NCI-H524 treated with DMSO at 0.1 percent for 48 hours (cell line): ENCODE measurements around the gene MYBPH.
A peak's percentile ranks its signal among the peaks of the same experiment; 100 is the strongest.

Experiments used
- DNase-seq: peaks from one replicate; lab custom pipeline; 2025; lab: John Stamatoyannopoulos, UW

MYBPH gene

DNA sequence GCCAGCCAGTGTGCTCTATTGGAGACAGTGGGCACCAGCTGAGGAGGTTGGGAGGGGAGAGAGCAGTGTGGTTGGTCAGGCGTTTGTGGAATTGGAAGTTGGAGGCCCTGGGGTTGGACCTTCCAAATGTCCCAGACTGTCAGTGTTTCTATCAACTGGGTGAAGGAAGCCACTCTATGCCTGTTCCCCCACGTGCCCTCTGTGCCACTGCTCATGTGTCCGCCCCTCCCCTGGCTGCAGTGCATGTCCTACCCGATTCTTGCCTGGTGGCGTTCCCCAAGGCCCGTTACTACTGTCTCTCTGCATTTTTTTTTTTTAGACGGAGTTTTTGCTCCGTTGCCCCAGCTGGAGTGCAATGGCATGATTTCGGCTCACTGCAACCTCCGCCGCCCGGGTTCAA is 27.0 kb downstream of the MYBPH start:
- no peak for DNase-seq

DNA sequence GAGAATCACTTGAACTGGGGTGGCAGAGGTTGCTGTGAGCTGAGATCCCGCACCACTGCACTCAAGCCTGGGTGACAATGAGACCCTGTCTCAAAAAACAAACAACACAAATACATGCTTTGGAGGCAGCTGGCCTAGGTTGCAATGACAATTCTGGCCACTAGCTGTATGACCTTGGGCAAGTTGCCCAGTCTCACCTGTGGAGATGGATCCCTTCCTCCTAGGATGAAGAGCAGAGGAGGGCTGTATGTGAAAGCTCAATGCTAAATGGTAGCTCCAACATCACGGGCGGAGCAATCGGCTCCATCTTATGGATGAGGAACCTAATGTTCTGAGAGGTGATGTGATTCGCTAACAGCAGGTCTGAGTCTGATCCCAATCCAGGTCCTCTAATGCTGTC is 27.5 kb downstream of the MYBPH start:
- DNase-seq = no peak

DNA sequence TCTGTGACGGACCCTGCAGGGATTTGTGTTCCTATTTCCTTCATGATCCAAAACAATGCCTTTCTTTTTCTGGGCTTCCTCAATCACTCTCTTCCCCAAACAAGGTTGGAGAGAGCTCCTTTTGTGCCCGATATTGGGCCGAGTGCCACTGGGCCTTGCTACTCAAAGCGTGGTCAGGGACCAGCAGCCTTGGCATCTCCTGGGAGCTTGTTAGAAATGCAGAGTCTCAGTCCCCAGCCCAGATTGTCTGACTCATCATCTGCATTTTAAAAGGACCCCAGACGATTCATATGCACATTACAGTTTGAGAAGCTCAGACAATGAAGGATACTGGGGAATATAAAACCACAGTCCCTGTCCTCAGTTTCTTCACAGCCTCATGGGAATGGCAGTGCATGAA is 28.2 kb downstream of the MYBPH start:
- DNase-seq = no peak

DNA sequence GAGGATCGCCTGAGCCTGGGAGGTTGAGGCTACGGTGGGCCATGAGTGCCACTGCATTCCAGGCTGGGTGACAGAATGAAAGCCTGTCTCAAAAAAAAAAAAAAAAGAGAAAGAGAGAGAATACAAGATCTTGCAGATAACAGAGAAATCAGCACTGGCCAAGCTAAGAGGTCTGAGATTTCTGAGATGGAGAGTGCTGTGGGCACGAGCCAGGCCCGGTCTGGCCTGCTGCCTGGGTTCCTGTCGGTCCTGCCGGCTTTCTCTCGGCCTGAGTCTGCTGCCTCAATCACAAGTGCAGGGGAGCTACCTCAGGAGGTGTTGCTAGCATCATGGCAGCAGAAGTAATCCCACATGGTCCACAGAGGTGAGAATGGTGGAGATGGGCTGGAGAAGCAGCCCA is 29.1 kb downstream of the MYBPH start:
- DNase-seq = no peak

DNA sequence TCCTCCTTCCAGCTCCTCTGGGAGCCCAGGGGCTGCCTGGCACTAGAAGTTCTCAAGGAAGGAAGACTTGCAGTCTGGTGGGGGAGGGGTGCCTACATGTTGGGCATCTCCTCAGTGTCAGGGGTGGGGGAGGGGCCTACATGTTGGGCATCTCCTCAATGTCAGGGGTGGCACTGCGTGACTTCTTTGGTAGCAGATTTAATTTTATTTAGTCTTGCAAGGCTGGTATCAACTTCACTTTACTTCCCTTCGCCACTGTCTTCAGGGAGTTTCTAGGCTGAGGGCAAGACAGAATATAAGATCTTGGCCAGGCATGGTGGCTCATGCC is 29.6 kb downstream of the MYBPH start:
- DNase-seq = no peak

DNA sequence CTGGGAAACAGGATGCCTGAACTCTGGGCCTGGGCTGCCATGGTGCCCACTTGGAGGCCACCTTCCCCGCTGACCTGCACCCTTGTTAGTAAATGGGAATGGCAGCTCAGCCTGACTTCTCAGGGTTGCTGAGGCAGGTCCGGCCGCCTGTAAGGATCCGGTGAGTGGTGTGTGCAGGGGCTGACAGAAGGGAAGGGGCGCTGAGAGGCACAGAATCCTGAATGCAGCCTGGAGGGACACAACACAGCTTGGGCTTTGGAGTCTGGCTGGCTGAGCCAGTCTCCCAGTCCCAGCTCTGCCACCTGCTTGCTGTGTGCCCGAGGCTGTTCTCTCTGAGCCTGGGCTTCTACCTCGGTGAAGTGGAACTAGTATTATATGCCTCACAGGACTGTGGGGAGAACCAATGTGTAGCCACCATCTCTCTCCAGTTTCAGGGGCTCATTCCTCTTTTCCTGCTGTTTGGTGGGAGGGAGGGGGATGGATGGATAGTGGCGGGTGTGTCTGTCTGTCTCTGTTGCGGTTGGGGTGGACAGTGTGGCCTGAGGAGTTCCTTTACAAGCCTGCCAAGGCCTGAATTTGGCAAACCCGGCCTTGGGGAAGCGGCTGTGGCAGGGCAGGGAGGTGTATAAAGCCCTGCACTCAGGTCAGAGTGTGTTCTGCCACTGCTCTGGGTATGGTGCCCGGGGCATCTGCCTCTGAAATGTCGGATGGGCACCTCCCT is 30.1 kb downstream of the MYBPH start:
- no peak for DNase-seq

DNA sequence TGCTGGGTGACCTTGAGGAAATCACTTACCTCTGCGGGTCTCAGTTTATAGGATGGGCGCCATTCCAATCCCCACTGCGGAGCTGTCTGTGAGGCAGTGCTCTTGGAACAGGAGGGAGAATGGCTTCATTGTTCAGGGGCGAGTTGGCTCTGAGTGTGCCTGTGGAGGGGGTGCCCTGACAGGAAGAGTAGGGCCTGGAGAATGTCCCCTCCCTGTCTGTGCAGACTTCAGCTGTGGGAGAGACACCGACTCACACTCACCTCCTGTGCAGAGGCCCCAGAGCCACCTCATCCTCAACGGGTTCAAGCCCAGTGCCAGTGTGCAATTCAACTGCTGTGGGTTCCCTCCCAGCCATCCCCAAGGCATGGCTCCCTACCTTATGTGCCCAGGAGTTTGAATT is 31.0 kb downstream of the MYBPH start:
- DNase-seq = no peak

DNA sequence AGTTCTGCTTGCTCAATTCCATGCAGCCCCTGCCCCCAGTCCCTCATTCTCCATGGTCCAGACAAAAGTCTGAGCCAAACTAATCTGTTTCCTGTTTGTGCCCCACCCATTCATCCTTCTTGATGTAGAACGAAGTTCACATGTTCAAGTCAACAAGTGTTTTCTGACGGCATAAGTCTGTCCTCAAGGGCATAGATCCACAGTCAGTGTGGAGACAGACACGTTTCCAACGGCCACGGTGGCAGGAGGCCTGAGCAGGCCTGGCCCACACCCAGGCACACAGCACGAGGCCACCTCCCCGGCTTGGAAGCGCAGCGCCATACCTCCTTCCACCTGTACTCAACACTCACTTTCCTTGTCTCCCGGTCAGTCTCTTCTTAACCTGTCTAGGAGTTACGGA is 32.0 kb downstream of the MYBPH start:
- DNase-seq = no peak

DNA sequence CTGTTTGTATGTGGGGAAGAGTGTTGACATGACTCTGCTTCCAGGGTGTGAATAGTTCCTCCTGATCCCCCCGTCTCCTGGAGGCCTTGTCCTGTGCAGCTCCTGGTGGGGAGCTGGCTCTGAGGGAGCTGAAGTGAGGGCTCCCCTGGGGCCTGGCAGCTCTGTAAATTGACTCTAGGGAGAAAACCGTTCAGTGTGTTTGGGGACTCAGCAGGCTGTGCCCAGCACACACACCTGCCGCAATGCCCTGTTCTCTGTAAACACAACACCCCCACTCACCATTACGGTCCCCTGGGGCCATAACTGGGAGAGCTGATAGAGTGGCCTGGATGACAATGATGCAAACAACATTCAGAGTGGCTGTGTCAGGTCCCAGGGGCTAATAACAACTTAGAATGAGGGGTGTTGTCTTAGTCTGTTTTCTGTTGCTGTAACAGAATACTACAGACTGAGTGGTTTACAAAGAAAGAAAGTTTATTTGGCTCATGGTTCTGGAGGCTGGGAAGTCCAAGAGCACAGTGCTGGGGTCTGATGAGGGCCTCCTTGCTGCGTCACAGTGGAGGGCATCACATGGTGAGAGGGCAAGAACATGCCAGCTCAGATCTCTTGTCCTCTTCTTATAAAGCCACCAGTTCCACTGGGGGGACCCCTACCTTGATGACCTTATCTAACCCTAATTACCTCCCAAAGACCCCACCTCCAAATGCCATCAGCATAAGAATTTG is 32.8 kb downstream of the MYBPH start:
- DNase-seq = no peak

DNA sequence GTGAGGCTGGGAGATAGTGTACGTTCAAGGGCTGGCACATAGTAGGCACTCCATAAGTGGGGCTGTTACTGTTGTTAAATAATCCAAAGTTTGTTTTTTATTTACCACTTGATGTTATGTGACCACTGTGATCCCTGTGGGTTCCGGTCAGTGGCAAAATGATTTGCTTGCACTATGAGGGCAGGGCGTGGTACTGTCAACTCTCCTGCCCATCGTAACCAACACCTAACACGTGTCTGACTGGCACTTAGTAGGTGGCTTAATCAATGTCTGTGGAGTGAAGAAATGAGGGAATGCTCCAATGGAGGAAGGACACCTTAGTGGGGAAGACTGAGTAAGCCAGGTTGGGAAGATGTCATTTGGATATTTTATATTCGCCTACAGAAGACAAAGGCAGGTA is 33.5 kb downstream of the MYBPH start:
- no peak for DNase-seq

DNA sequence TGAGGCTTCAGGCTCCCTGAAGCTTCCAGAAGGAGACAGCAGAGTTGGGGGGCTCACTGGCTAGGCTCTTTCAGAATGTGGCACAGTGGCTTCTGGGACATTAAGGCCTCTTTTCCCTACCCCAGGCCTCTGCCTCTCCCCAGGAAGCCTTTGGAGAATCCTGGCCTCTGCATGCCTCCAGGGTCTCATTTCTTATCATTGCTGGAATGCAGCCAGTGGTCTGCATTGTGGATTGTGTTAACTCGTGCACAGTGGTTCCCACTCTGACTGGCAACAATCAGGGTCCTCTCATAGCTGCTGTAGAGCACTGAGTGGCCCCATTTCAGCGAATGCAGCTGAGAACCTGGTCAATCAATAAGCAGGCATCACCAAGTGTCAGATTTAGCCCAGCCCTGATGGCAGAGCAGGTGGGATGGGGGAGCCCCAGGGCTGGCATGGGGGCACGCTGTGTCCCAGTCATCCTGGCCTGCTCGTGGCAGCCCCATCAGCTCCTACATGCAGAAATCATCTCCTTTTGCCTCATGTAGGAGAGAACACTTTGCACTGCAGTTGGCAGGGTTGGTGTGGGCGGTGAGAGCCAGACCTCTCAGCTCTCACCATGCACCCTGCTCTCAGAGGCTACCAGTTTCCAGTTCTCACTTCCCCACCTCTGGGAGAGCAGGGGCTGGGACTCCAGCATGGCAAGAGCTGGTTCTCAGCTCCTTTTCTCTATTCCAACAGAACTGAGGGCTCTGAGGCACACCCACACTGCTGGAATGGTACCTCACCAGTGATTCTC is 34.7 kb downstream of the MYBPH start:
- DNase-seq = no peak

DNA sequence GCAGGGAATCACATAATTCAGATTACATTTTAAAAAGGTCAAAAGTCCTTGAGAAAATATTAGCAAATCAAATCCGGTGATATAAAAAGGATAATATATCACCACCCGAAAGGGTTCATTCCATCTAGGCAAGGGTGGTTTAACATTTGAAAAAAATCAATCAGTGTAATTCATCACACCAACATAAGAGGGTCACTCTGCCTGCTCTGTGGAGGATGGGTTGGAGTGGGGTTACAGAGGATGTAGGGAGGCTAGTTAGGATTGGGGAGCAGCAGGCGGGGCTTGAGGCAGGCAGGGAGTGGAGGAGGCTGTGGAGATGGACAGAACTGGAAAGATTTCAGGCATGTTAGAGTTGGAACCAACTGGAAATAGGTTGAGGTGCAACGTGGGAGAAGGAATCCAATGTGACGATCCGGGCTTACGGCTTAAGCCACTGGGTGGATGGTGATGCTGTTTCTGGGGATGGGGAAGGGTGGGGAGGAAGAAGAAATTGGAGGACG is 35.6 kb downstream of the MYBPH start:
- no peak for DNase-seq

DNA sequence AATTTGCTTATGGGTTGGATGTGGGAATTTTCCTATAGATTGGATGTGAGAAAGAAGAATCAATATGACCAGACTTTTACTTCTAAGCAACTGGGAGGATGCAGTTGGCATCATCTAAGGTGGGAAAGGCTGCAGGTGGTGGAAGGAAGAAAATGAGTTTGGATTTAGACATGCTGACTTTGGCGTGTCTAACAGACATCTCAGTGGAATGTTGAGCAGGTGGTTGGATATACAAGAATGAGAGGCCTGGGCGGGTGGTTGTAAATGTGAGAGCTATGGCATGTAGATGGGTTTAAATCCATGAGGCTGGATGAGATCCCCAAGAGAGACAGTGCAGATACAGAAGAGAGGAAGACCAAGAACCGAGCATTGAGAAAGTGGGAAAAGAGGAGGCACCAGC is 37.6 kb downstream of the MYBPH start:
- no peak for DNase-seq

DNA sequence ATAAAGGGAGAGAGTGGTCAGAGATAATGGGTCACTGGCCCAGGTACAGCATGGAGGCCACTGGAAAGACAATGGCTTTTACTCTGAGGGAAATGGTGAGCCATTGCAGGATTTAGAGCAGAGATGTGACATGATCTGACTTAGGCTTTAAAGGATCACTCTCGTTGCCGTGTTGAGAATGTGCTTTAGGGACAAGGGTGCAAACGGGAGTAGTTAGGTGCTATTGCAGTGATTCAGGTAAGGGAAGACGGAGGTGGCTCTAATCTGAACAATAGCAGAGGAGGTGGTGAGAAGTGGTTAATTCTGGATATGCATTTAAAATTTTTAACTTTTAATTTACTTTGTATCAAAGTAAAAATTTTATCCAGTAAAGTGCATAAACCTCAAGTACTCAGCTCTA is 38.3 kb downstream of the MYBPH start:
- no peak for DNase-seq

DNA sequence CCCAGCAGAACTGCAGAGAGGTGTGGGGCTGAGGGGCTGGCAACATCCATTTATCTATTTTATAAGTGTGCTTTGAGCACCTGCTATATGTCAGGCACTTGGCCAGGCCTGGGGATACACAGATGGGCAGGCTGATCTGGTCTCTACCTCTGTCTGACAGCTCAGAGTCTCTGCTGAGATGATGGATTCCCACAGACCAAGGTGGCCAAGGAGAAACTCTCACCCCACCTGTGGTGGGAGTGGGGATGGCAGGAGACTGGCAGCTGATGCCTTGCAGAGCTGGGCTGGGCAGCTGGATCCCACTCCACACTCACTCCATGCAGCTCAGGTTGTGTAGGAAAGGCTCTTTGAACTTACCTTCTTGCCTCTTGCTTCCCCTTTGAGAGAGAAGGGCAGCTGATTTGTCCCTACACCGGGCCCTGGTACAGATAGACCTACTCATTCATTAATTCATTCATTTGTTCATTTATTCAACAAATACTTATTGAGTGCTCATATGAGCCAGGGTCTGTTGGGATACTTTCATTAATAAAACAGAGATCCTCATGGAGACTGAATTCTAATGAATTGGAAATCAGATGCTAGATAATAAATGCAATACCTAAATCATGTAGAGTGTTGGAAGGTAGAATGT is 39.1 kb downstream of the MYBPH start:
- peak; percentile 52 for DNase-seq

DNA sequence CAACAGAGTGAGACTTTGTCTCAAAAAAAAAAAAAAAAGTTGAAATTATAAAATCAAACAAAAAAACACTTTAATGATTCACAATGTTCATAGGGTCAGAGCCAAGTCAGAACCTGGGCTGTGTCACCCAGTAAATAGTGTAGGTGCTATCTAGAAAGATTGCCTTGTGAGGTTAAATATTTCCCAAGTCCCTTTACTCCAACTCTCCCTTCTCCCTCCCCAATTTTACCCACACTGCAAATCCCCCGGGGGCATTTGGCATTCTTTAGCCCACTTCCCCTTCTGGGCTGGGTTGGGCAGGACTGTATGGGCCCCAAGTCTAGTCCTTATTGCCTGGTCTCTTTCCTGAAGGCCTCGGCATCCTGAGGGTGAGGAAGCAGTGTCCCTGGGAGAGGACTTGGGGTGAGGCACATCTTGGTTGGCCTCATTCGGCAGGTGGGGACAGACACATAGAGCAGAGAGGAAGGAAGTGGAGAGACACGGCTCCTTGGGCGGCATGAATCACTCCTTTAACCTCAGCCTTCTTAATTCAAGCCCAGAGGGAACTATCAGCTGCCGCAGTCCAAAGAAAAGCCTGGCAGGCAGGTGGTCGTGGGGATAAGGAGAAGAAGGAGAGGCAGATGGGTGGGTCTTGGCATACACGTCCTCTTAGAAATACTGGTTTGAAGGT is 39.9 kb downstream of the MYBPH start:
- DNase-seq = no peak

DNA sequence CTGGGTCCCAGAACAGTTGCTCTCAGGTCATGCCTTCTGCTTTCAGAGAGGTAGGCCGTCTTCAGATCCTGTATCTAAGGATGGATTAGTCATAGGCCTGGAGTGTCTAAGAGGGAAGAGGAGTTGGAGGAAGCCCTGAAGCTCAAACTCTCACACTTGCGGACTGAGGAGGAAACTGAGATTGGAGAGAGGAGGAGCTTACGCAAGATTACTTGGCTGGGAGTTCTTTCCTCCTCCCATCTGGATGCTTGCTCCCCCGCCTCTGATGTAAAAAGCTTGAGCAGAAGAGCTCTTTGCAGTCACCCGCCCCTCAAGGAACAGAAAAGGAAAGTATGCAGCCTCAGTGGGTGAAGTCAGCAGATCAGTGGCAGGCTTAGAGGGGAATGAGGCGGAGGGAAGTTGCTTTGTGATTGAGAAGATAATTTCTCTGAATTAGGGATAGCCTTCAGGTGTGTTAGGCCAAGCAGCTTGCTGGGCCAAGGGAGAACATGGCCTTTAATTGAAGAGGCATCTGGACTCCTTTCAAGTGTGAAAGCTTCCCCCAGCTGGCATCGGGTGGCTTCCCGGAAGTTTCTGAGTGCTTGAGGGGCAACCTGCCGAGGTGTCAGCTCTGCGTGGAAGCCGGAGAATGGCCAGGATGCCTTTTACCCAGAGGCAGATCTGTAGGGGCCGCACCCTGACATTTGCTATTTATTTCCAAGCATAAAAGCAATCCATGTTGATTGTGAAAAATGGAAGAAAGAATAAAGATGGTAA is 41.5 kb downstream of the MYBPH start:
- DNase-seq = peak; percentile 65

DNA sequence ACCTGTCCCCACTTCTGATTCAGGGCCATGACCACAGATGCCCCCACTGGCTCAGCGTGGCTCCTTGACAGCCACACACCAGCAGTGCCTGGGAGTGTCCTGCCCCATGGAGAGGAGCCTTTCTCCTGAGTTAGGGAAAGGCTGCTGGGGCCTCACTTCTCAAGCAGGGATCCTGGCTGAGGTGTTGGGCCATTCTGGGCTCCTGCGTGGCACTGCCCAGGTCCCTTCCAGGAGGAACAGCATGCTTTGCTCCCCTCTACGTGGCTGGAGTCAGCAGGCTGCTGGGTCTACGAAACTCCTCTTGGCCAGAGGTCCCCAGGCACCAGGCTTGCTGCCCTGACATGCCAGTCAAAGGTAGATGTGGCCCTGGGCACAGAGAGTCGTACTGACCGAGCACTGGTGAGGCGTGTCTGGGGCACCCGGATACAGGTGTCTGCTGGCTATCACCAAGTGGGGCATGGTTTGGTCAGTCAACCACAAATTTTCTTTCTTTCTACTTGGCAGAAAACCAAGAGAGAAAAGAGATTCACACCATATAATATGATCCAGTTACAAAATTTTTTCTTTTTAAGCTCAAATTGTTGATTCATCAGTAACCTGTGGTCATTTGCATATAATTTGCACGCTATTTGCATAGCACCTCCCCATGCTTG is 44.0 kb downstream of the MYBPH start:
- no peak for DNase-seq

DNA sequence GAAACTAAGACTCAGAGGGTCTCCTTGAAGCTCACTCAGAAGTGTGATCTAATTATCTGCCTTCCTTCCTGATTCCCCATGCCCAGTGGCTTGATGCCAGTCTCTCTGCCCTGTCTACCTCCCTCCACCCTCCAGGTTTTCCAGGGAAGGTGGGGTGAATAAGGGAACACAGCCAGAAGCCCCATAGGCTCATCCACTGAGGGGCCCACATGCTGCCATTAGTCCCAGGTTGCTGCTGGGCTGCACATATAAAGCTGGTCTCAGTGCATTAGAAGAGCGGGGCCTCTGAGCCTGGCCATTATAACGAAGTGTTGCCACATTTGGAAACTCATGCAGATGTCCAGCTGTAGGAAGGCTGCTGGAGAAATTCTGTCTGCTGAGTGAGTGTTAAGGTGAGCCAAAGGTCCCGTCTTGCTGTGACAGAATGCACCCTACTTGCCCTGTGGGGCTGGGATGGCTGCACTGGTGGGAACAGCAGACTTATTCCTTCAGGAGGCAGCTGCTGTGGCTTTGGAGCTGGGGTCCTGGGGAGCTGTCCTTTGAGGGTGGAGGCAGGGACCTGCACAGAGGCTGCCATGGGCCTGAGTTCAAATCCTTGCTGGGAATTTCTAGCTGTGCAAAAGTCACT is 45.2 kb downstream of the MYBPH start:
- DNase-seq = no peak

DNA sequence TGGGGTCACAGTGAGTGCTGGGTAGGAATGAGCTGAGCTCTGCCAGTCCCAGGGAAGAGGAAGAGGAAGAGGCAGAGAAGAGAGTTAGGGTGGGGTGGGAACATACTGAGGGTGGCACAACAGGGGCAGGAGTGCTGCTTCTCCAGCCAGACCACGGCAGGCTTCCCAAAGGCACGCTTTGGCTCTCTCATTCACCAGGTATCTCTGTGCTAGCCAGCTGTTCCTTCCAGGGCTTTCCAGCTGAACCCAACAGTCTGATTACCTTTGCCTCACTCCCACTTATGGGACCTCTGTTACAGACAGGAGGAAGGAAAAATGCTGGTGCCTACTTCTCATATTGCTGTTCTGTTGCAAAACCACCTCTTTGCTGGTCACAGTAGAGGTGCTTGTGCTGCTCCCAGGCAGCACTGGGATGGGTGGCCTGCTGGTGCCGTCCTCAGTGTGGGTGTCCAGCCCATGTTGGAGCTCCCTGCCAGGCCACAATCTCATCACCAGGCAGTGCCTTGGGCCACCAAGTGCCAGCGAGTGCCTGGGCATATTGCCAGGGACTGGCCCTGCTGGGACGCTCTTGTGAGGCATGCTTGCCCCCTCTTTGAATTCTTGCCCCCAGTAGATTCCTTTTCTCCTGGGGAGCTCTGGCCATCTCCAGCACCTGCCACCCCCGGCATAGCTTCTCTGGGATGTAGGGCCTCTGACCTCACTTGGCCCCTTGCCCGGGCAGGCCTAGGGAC is 46.0 kb downstream of the MYBPH start:
- DNase-seq = no peak
